Bone marrow (tissue), 2 donors: ENCODE measurements around the gene CNTNAP2.
"Not testable (repeated sequence)": the region's sequence is repeated elsewhere in the genome, so short reads cannot be mapped to it uniquely, and the experiment has no call there.

Experiments used
- DNase-seq, 2 donors: peaks; one replicate each; lab custom pipeline; 2025; lab: John Stamatoyannopoulos, UW

The CNTNAP2 gene

GRCh38 chr7:147771344-147771743, 1654.7 kb downstream of the CNTNAP2 start:
- no peak for DNase-seq

GRCh38 chr7:147774461-147774860, 1657.9 kb downstream of the CNTNAP2 start:
- no peak for DNase-seq

- no peak for DNase-seq
These were observed 1659.1 kb downstream of the CNTNAP2 start for GRCh38 chr7:147775516-147776284.

DNA sequence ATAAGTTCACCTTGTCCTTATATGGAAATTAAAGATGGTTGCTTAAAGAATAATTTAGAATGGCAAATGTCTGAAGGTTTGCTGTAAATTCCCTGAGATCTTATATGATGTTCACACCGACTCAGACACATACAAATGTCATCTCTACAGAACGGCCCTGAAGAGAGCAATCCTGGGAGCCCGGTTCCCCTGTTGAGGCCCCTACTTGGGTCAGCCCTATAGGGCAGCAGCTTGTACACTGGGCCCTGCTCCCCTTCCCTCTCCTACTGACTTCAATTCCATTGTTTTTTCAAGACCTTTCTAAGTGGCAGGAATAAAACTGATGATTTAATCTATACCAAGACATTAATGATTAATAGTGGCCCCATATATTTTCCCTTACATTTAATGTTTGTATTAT, 1660.7 kb downstream of the CNTNAP2 start:
- no peak for DNase-seq

GRCh38 chr7:147779949-147780348, 1663.3 kb downstream of the CNTNAP2 start:
- no peak for DNase-seq

GRCh38 chr7:147796581-147796980, 1680.0 kb downstream of the CNTNAP2 start:
- DNase-seq: no peak

DNA sequence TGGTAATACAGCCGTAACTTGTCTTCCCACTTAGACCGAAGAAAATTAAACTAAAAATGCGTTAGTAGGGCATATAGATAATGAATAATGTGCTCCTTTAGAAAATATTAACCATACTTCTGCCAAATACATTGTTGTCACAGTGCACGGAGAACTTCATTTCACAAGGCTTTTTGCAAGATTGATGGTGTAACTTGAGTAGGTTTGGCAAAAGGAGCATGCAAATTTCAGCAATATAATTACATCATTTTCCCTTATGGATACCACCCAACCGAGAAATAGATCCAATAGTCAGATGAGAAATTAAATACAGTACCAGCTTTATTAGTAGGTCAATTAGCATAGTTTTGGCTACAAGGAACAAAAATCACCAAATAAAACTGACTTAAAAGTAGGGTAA, 1681.4 kb downstream of the CNTNAP2 start:
- no peak for DNase-seq

- DNase-seq: not testable (repeated sequence)
These were observed 1685.2 kb downstream of the CNTNAP2 start for GRCh38 chr7:147801762-147802161.

GRCh38 chr7:147803151-147803550, 1686.5 kb downstream of the CNTNAP2 start:
- DNase-seq: no peak

DNA sequence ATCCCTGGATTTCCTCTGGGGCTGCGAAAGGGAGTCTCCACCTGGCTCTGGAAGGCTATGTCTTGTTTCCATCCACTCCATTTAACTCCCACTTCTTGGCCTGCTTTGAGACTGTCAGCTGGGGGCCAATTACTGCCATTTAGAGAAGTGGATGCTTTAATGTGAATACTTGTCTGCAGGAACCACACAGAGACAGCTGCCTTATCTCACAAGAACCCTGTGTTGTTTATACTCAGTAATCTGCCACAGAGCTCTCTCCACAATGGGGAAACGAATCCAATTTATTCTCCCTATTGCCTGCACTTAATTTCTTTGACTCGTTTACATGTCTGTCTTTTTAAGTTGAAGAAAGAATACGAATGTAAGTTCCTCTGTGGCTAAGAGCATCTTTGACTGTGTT, 1687.0 kb downstream of the CNTNAP2 start:
- no peak for DNase-seq

- DNase-seq: no peak
These were observed 1687.4 kb downstream of the CNTNAP2 start for GRCh38 chr7:147804032-147804431.

DNA sequence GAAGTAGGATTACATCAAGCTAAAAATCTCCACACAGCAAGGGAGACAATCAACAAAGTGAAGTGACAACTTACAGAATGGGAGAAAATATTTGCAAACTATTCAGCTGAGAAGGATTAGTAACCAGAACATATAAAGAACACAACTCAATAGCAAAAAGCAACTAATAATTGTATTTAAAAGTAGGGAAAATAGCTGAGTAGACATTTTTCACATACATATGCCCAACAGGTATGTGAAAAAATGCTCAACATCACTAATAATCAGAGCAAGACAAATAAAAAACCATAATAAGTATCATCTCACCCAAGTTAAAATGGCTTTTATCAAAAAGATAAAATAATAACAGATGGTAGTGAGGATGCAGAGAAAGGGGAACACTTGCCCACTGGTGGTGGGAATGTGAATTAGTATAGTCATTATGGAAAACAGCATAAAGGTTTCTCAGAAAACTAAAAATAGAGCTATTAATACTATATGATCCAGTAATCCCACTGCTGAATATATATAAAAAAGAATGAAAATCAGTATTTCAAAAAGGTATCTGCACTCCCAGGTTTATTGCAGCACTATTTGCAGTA, 1689.5 kb downstream of the CNTNAP2 start:
- no peak for DNase-seq

DNA sequence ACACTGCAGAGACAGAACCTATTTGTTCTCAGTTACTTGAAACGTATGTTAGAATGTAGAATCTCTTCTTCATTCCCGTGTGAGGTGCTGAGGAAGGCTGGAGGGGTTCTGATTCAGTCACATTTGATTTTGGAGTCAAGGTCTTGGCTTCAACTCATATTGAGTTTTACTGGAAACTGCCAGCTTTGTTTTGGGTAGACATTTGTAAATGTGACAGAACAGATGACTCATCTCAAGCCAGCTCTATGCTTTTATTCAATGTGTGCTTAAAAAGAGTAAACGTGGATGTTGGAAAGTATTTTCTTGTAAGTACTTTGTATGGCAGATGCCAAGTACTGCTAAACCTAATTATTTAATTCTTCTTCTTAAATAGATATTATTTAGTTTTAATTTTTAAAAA, 1693.2 kb downstream of the CNTNAP2 start:
- no peak for DNase-seq

- no peak for DNase-seq
These were observed 1693.7 kb downstream of the CNTNAP2 start for GRCh38 chr7:147810269-147810668.

DNA sequence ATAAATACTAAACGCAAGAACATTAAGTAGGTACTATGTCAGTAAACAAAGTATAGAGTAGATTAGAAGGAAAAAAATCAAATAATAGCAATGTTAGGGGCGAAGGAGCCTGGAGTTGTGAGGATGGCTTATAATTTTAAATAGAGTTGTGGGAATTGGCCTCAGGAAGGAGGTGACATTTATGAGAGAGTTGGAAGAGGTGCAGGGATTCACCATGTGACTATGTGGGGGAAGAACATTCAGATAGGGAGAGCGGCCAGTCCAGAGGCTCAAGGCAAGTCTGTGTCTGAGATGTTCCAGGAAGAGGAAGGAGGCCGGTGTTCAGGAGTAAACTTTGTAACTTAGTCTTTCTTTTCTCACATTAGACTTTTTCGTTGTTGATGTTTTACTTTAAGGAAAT, 1695.3 kb downstream of the CNTNAP2 start:
- DNase-seq: no peak

DNA sequence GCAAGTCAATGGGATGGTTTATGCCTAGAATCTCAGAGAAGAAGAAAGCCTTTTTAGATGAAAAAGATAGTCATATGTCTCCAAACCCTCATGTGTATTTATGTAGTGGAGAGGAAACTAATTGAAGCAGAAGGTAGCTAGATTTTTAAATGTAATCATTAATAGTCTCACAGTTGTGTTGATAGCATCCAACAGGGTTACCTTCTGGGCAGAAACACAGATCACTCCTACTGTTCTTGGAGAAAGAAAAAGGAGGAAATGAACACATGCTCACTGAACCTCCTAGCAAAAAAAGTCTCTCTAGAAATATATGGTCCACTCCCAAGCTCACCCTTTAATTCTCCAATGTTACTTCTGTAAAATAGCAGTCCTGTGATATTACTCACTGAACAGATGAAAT, 1696.7 kb downstream of the CNTNAP2 start:
- no peak for DNase-seq

- DNase-seq: no peak
These were observed 1701.7 kb downstream of the CNTNAP2 start for GRCh38 chr7:147818317-147818716.

- no peak for DNase-seq
These were observed 1708.1 kb downstream of the CNTNAP2 start for GRCh38 chr7:147824671-147825070.

GRCh38 chr7:147829016-147829415, 1712.4 kb downstream of the CNTNAP2 start:
- no peak for DNase-seq

- DNase-seq: no peak
These were observed 1717.0 kb downstream of the CNTNAP2 start for GRCh38 chr7:147833557-147833956.

DNA sequence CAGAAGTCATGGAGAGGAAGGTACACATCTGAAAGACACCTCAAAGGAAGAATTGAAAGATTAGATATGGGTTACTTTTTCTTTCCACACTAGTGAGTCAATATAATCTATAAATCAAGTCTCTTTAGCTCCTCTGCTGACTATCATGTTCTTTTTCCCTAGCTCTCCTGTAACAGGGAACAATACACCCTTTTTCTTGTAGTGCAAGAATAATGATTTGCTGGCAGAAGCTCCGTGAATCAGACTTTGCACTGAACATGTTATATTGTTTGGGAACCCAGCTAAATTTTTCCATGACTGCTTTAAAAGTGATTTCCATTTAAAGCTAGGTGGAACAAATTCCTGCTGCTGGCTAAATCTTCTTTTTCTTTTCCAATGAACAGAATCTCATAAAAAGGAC, 1717.4 kb downstream of the CNTNAP2 start:
- no peak for DNase-seq

DNA sequence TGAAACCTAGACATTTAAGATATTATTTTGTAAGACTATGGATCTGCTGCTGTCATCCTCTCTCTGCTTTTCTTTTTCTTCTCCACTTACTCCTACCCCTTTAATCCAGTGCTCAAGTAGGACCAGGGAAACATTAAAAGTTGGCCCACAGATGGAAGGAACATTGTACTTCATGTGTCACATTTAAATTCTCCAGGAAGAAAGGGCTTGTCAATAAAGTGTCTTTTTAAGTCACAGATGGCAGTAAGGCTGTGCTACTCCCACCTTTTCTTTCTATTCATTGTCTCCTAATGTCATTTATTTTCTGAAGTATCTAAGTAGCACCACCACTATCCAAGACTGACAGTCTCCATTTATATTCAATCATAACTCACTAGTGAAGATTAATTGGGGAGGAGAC, 1736.2 kb downstream of the CNTNAP2 start:
- no peak for DNase-seq

DNA sequence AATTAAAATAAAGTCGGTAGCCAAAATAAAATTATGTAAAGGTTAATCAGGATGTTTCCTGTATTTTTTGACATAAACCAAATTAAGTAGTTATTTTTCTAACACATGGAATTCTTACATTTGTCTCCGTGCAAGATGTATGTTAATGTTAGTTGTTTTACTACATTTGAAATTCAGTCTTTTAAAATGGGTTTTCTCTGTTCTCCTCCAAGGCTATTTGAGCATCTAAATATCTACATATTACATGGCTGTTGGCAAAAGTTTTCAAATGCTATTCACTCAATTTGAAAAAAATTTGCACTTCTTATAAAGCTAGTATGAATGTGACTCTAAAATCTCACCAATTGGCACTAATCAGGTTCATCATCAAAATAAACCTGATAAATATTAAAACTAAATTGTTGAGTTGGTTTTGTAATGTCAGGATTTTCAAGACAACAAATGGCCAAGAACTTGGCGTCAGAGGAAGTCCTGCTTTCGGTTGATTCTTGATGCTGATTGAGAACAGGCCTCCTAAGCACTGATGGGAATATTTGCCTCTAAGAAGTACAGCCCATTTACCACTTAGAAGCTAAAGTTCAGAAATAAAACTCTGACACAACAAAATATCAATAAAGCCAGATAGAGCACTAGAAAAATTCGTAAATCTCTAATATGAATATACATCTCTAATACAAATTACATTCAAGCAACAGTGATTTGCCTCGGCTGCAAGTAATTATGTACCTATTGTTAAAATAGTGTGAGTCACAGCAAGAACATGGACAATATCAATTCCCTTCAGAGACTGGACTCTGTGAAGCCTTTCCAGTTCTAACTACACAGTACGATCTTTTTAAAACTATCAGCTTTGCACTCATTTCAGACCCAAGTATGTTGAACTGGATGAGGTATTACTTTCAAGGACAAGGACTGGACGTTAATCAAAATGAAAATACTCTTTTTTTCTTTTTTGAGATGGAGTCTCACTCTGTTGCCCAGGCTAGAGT, 1740.8 kb downstream of the CNTNAP2 start:
- DNase-seq: no peak
